T47D (cell line): ENCODE measurements around the gene BTG4.

Experiments used
- DNase-seq, 2 experiments: peaks; one replicate each; pipeline versions ENCODE4 v3.0.0 to v3.0.0-alpha.2; 2011 to 2012; ENCODE audit warnings: low read depth in 1 of 2, low spot score in 1 of 2
- JUND ChIP-seq: IDR thresholded peaks from 2 replicates; pipeline ENCODE4 v1.6.1; 2012; ENCODE audit warnings: low read depth
- in situ Hi-C: cut with HindIII; loops from 2 replicates; pipeline ENCODE4 v1.10.0; 2016; ENCODE audit warnings: low sequenced_read_pairs, low pct_unique_long_range_greater_than_20kb

BTG4 gene

GRCh38 chr11:111542606-111543275 is 30.6 kb upstream of the BTG4 start:
- no peak for TF ChIP-seq JUND

GRCh38 chr11:111541254-111542061 is 29.3 kb upstream of the BTG4 start:
- in situ Hi-C loops, result no loop called here
- peak; percentile 56 to 75 for DNase-seq
- TF ChIP-seq JUND, result no peak

More at GRCh38 chr11:111542606-111543275, 30.6 kb upstream of the BTG4 start:
- no peak for DNase-seq
- in situ Hi-C loops, result no loop called here

- in situ Hi-C loops, result no loop called here
- no peak for DNase-seq
- TF ChIP-seq JUND, result no peak
These were observed 28.7 kb upstream of the BTG4 start for GRCh38 chr11:111540937-111541253.

- TF ChIP-seq JUND, result no peak
- in situ Hi-C loops, result no loop called here
- no peak for DNase-seq
These were observed 28.1 kb upstream of the BTG4 start, which contains the start of gene LAYN for GRCh38 chr11:111540114-111540936. LAYN (plus strand) TSS chr11:111540720; CDS start chr11:111540844, 124 bp downstream.

- DNase-seq, result no peak
- no peak for TF ChIP-seq JUND
- in situ Hi-C loops, result no loop called here
These were observed 27.4 kb upstream of the BTG4 start for GRCh38 chr11:111539426-111540113.

- in situ Hi-C loops, result no loop called here
- DNase-seq, result no peak
- no peak for TF ChIP-seq JUND
These were observed 26.4 kb upstream of the BTG4 start for GRCh38 chr11:111538407-111539114.

- no peak for DNase-seq
- in situ Hi-C loops, result no loop called here
- TF ChIP-seq JUND, result no peak
These were observed 25.2 kb upstream of the BTG4 start for GRCh38 chr11:111537336-111537860.

- TF ChIP-seq JUND, result no peak
- in situ Hi-C loops, result no loop called here
- DNase-seq, result no peak
These were observed 23.1 kb upstream of the BTG4 start for GRCh38 chr11:111535281-111535680.

- no peak for TF ChIP-seq JUND
- in situ Hi-C loops, result no loop called here
- DNase-seq, result no peak
These were observed 20.2 kb upstream of the BTG4 start for GRCh38 chr11:111532365-111532709.

GRCh38 chr11:111531687-111532364 is 19.6 kb upstream of the BTG4 start:
- in situ Hi-C loops, result no loop called here
- no peak for TF ChIP-seq JUND
- DNase-seq, result no peak

- in situ Hi-C loops, result no loop called here
- no peak for TF ChIP-seq JUND
These were observed 18.9 kb upstream of the BTG4 start for GRCh38 chr11:111531136-111531535.

GRCh38 chr11:111530091-111530490 is 17.9 kb upstream of the BTG4 start:
- no peak for TF ChIP-seq JUND
- DNase-seq, result no peak
- in situ Hi-C loops, result no loop called here

More at GRCh38 chr11:111531136-111531535, 18.9 kb upstream of the BTG4 start:
- no peak for DNase-seq
